ENCODE measurements around the gene NEGR1. TPM values are rescaled to one million over a fixed set of nuclear protein-coding genes. Genes with fewer than 3 reads are reported as not detected.
"Not testable (repeated sequence)": the region's sequence is repeated elsewhere in the genome, so short reads cannot be mapped to it uniquely, and the experiment has no call there.

Gene NEGR1
- total RNA-seq, 2 donors from 2014 or later = 0.08 TPM; not detected in 1

GRCh38 chr1:71920556-71920955 is 361.8 kb downstream of the NEGR1 start:
- no peak for DNase-seq
- Mint-ChIP-seq H3K27me3 (no peaks in the 10 kb centered on the region), H3K27ac (no peak overlapping the region), H3K36me3 (ENCODE audit: low read depth) (no peaks in the 10 kb centered on the region), H3K4me3 (no peak overlapping the region), H3K4me1 (no peaks in the 10 kb centered on the region)
- no peak for ATAC-seq
- no peaks in the 10 kb centered on the region for H3K9me3 ChIP-seq (ENCODE audit: control insufficient read depth, low read length, poor library complexity, severe bottlenecking)

- H3K27ac Mint-ChIP-seq = no peak overlapping the region
- H3K27me3 Mint-ChIP-seq = no peaks in the 10 kb centered on the region
- no peaks in the 10 kb centered on the region for H3K36me3 Mint-ChIP-seq (ENCODE audit: low read depth)
- no peak overlapping the region for H3K4me3 Mint-ChIP-seq
- DNase-seq = no peak
- H3K9me3 ChIP-seq (ENCODE audit: control insufficient read depth, low read length, poor library complexity, severe bottlenecking) = no peaks in the 10 kb centered on the region
- no peak for ATAC-seq
- no peaks in the 10 kb centered on the region for H3K4me1 Mint-ChIP-seq
These were observed 362.4 kb downstream of the NEGR1 start for GRCh38 chr1:71919811-71920509.

- no peaks in the 10 kb centered on the region for H3K4me1 Mint-ChIP-seq
- H3K27ac Mint-ChIP-seq = no peak overlapping the region
- H3K36me3 Mint-ChIP-seq (ENCODE audit: low read depth) = no peaks in the 10 kb centered on the region
- H3K27me3 Mint-ChIP-seq = no peaks in the 10 kb centered on the region
- ATAC-seq (no peak), DNase-seq (no peak)
- H3K4me3 Mint-ChIP-seq = no peak overlapping the region
- H3K9me3 ChIP-seq (ENCODE audit: control insufficient read depth, low read length, poor library complexity, severe bottlenecking) = no peaks in the 10 kb centered on the region
These were observed 363.7 kb downstream of the NEGR1 start for GRCh38 chr1:71918630-71919029.

GRCh38 chr1:71916894-71917293 is 365.4 kb downstream of the NEGR1 start:
- no peak overlapping the region for H3K4me3 Mint-ChIP-seq

GRCh38 chr1:71914626-71915025 is 367.7 kb downstream of the NEGR1 start:
- Mint-ChIP-seq H3K36me3 (ENCODE audit: low read depth) (no peaks in the 10 kb centered on the region), H3K27ac (no peak overlapping the region), H3K4me1 (no peaks in the 10 kb centered on the region), H3K4me3 (no peak overlapping the region), H3K27me3 (no peaks in the 10 kb centered on the region)
- DNase-seq (no peak), ATAC-seq (no peak)
- H3K9me3 ChIP-seq (ENCODE audit: control insufficient read depth, low read length, poor library complexity, severe bottlenecking) = no peaks in the 10 kb centered on the region

More at GRCh38 chr1:71916894-71917293, 365.4 kb downstream of the NEGR1 start:
- H3K4me1 Mint-ChIP-seq = no peaks in the 10 kb centered on the region
- ATAC-seq (no peak), DNase-seq (no peak)
- H3K9me3 ChIP-seq (ENCODE audit: control insufficient read depth, low read length, poor library complexity, severe bottlenecking) = no peaks in the 10 kb centered on the region
- no peaks in the 10 kb centered on the region for H3K27me3 Mint-ChIP-seq
- H3K36me3 Mint-ChIP-seq (ENCODE audit: low read depth) = no peaks in the 10 kb centered on the region
- no peak overlapping the region for H3K27ac Mint-ChIP-seq

GRCh38 chr1:71908871-71909390 is 373.4 kb downstream of the NEGR1 start:
- H3K4me1 Mint-ChIP-seq = no peaks in the 10 kb centered on the region
- no peaks in the 10 kb centered on the region for H3K9me3 ChIP-seq (ENCODE audit: control insufficient read depth, low read length, poor library complexity, severe bottlenecking)
- H3K4me3 Mint-ChIP-seq = no peak overlapping the region
- H3K27me3 Mint-ChIP-seq = no peaks in the 10 kb centered on the region
- no peaks in the 10 kb centered on the region for H3K36me3 Mint-ChIP-seq (ENCODE audit: low read depth)
- DNase-seq (no peak), ATAC-seq (no peak)
- H3K27ac Mint-ChIP-seq = no peak overlapping the region

- Mint-ChIP-seq H3K27me3 (no peaks in the 10 kb centered on the region), H3K4me3 (no peak overlapping the region), H3K27ac (no peak overlapping the region), H3K4me1 (no peaks in the 10 kb centered on the region), H3K36me3 (ENCODE audit: low read depth) (no peaks in the 10 kb centered on the region)
- no peak for DNase-seq
- no peaks in the 10 kb centered on the region for H3K9me3 ChIP-seq (ENCODE audit: control insufficient read depth, low read length, poor library complexity, severe bottlenecking)
- ATAC-seq = no peak
These were observed 374.0 kb downstream of the NEGR1 start for GRCh38 chr1:71908303-71908702.

GRCh38 chr1:71899881-71900280 is 382.5 kb downstream of the NEGR1 start:
- DNase-seq (no peak), ATAC-seq (no peak)
- H3K27me3 Mint-ChIP-seq = no peaks in the 10 kb centered on the region
- H3K4me1 Mint-ChIP-seq = no peaks in the 10 kb centered on the region
- no peak overlapping the region for H3K4me3 Mint-ChIP-seq
- H3K27ac Mint-ChIP-seq = no peak overlapping the region
- no peaks in the 10 kb centered on the region for H3K9me3 ChIP-seq (ENCODE audit: control insufficient read depth, low read length, poor library complexity, severe bottlenecking)
- no peaks in the 10 kb centered on the region for H3K36me3 Mint-ChIP-seq (ENCODE audit: low read depth)

- H3K27ac Mint-ChIP-seq; DNase-seq; H3K4me3 Mint-ChIP-seq; ATAC-seq; H3K9me3 ChIP-seq (ENCODE audit: control insufficient read depth, low read length, poor library complexity, severe bottlenecking); H3K27me3 Mint-ChIP-seq; H3K4me1 Mint-ChIP-seq; H3K36me3 Mint-ChIP-seq (ENCODE audit: low read depth): not testable (repeated sequence)
These were observed 394.2 kb downstream of the NEGR1 start for GRCh38 chr1:71888166-71888565.

- no peaks in the 10 kb centered on the region for H3K27me3 Mint-ChIP-seq
- H3K4me1 Mint-ChIP-seq = no peaks in the 10 kb centered on the region
- no peak for ATAC-seq
These were observed 397.2 kb downstream of the NEGR1 start for GRCh38 chr1:71885171-71885570.

GRCh38 chr1:71882637-71883036 is 399.7 kb downstream of the NEGR1 start:
- ATAC-seq (no peak), DNase-seq (no peak)
- no peaks in the 10 kb centered on the region for H3K4me1 Mint-ChIP-seq
- no peaks in the 10 kb centered on the region for H3K9me3 ChIP-seq (ENCODE audit: control insufficient read depth, low read length, poor library complexity, severe bottlenecking)
- H3K36me3 Mint-ChIP-seq (ENCODE audit: low read depth) = no peaks in the 10 kb centered on the region
- H3K27ac Mint-ChIP-seq = no peak overlapping the region
- no peak overlapping the region for H3K4me3 Mint-ChIP-seq
- H3K27me3 Mint-ChIP-seq = no peaks in the 10 kb centered on the region

More at GRCh38 chr1:71885171-71885570, 397.2 kb downstream of the NEGR1 start:
- no peaks in the 10 kb centered on the region for H3K36me3 Mint-ChIP-seq (ENCODE audit: low read depth)
- no peak overlapping the region for H3K27ac Mint-ChIP-seq
- H3K9me3 ChIP-seq (ENCODE audit: control insufficient read depth, low read length, poor library complexity, severe bottlenecking) = no peaks in the 10 kb centered on the region
- DNase-seq = no peak
- no peak overlapping the region for H3K4me3 Mint-ChIP-seq

GRCh38 chr1:71882226-71882625 is 400.1 kb downstream of the NEGR1 start:
- no peak overlapping the region for H3K4me3 Mint-ChIP-seq
- no peaks in the 10 kb centered on the region for H3K4me1 Mint-ChIP-seq
- no peaks in the 10 kb centered on the region for H3K9me3 ChIP-seq (ENCODE audit: control insufficient read depth, low read length, poor library complexity, severe bottlenecking)
- no peaks in the 10 kb centered on the region for H3K27me3 Mint-ChIP-seq
- ATAC-seq (no peak), DNase-seq (no peak)
- no peaks in the 10 kb centered on the region for H3K36me3 Mint-ChIP-seq (ENCODE audit: low read depth)
- no peak overlapping the region for H3K27ac Mint-ChIP-seq

- ATAC-seq = no peak
- H3K9me3 ChIP-seq (ENCODE audit: control insufficient read depth, low read length, poor library complexity, severe bottlenecking) = no peaks in the 10 kb centered on the region
- H3K36me3 Mint-ChIP-seq (ENCODE audit: low read depth) = no peaks in the 10 kb centered on the region
These were observed 400.7 kb downstream of the NEGR1 start for GRCh38 chr1:71881611-71882010.

GRCh38 chr1:71869326-71869725 is 413.0 kb downstream of the NEGR1 start:
- H3K27me3 Mint-ChIP-seq = no peaks in the 10 kb centered on the region
- no peak for ATAC-seq
- H3K4me3 Mint-ChIP-seq = no peak overlapping the region

More at GRCh38 chr1:71881611-71882010, 400.7 kb downstream of the NEGR1 start:
- H3K4me1 Mint-ChIP-seq = no peaks in the 10 kb centered on the region
- H3K27me3 Mint-ChIP-seq = no peaks in the 10 kb centered on the region
- H3K4me3 Mint-ChIP-seq = no peak overlapping the region
- DNase-seq = no peak
- no peak overlapping the region for H3K27ac Mint-ChIP-seq

More at GRCh38 chr1:71869326-71869725, 413.0 kb downstream of the NEGR1 start:
- no peaks in the 10 kb centered on the region for H3K4me1 Mint-ChIP-seq
- no peak overlapping the region for H3K27ac Mint-ChIP-seq
- H3K9me3 ChIP-seq (ENCODE audit: control insufficient read depth, low read length, poor library complexity, severe bottlenecking) = no peaks in the 10 kb centered on the region
- no peaks in the 10 kb centered on the region for H3K36me3 Mint-ChIP-seq (ENCODE audit: low read depth)
- DNase-seq = no peak
